HCT116 (cell line): Measurements from ENCODE around the gene SPHKAP.

Source experiments
- CTCF ChIP-seq, 3 experiments: fragments of 200-600 bp in 1 of 3; sonication (generic) in 1 of 3; IDR thresholded peaks in 2 of 3; conservative IDR thresholded peaks in 1 of 3; 2 replicates each; pipeline ENCODE4 v1.5.1; 2012 to 2017; ENCODE audit warnings: low read depth in 2 of 3, low read length in 2 of 3, antibody characterized with exemption in 1 of 3, borderline replicate concordance in 1 of 3, control low read depth in 1 of 3, mild to moderate bottlenecking in 1 of 3, mixed read lengths in 1 of 3, mixed run types in 1 of 3, moderate library complexity in 1 of 3; ENCODE audit not compliant: insufficient read depth in 1 of 3
- EZH2 ChIP-seq: fragments of 200-600 bp; sonication (generic); IDR thresholded peaks from 2 replicates; pipeline ENCODE4 v1.6.1; 2017; ENCODE audit warnings: antibody characterized with exemption, mixed run types

GRCh38 chr2:228082571-228082970 lies 98.9 kb downstream of the SPHKAP start:
- TF ChIP-seq CTCF (IDR thresholded peaks at IDR 0.05 in 2 of 3, conservative IDR thresholded peaks at IDR 0.05 in 1 of 3; ENCODE audit: borderline replicate concordance in 1 of 3, insufficient read depth in 1 of 3, low read depth in 2 of 3, low read length in 2 of 3) (no peak), EZH2 (no peak)
